ENCODE data around the gene CEP290. TPM values are rescaled to one million over a fixed set of nuclear protein-coding genes. Genes with fewer than 3 reads are reported as not detected.
"Not testable (repeated sequence)": the region's sequence is repeated elsewhere in the genome, so short reads cannot be mapped to it uniquely, and the experiment has no call there.

CEP290 gene
- total RNA-seq, 1 donor: 11.3 TPM

DNA sequence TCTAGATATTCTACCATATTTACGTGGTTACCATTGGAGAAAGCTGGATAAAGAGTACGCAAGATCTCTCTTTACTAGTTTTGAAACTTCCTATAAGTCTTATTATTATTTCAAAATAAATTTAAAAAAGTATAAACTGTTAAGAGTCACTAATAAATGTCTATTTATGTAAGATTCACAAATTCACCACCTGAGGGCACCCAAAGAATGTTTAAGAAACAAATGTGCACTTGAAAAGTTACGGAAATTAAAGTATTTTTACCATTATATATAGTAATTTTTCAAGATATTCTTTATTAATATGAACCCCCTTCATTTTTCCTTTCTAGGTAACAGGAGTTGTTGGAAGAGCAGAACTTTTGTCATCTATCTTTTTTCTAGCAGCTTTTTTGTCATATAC is 12.1 kb upstream of the CEP290 start:
- no peak overlapping the region for H3K4me3 ChIP-seq (ENCODE audit: low read length)
- no peaks in the 10 kb centered on the region for H3K4me1 ChIP-seq (ENCODE audit: insufficient read depth, low read length)

DNA sequence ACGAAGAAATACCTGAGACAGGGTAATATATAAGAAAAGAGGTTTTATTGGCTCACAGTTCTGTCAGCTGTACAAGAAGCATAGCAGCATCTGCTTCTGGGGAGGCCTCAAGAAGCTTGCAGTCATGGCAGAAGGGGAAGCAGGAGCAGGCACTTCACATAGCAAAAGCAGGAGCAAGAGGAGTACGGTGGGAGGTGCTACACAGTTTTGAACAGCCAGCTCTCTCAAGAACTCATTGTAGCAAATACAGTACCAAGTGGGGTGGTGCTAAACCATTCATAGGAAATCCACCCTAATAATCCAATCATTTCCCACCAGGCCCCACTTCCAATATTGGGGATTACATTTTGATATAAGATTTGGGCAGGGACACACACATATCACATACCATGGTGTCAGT is 8.2 kb upstream of the CEP290 start:
- Histone ChIP-seq H3K4me3 (ENCODE audit: low read length) (no peak overlapping the region), H3K4me1 (ENCODE audit: insufficient read depth, low read length) (no peaks in the 10 kb centered on the region), H3K9me3 (ENCODE audit: low read depth, low read length) (no peaks in the 10 kb centered on the region), H3K27me3 (ENCODE audit: insufficient read depth, low read length) (no peaks in the 10 kb centered on the region)

More for the DNA sequence above, 12.1 kb upstream of the CEP290 start:
- Histone ChIP-seq H3K27me3 (ENCODE audit: insufficient read depth, low read length) (no peaks in the 10 kb centered on the region), H3K9me3 (ENCODE audit: low read depth, low read length) (no peaks in the 10 kb centered on the region)

DNA sequence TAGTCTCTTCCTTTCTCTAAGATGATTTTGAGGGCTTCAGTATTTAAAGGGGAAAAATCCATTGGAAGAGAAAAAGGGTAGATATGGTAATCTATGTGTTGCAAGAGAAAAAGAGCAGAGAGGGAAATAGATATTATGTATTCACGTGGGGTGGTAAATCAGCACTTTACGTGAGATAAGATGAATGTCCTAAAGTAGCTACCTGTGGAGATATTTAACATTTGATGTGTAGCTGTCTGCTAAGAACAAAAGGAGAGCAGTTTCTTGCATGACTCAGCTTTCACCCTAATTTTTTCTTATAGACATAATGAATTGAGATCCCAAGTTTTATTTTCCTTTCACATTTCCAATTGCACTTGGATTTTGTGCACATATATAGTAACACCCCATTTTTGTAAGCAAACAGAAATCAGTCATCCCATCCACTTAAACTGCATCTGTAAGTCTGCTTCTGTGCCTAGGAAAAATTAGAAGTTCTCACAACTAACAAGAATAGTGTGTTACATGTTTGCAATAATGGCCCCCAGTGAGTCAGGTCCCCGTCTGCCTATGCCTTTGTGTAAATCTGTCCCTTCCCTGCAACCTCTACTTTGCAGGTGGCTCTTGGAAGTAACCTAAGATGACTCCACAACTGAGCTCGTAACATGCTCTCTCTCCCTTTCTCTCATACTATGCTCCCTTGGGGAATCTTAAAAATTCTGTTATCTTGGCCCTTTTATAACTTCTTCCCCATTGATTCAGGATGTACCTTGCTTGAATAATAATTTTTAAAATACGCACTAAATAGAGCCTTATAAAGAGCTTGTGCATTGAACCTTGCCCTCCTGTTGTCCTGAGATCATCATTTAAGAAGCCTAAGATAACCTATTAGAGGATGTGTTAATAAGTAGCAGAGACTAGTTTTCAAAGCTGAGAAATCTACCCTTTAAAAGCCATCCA is 3.9 kb upstream of the CEP290 start:
- Histone ChIP-seq H3K27me3 (ENCODE audit: insufficient read depth, low read length) (no peaks in the 10 kb centered on the region), H3K4me3 (ENCODE audit: low read length) (no peak overlapping the region), H3K4me1 (ENCODE audit: insufficient read depth, low read length) (peaks cover 12% of the 10 kb centered on the region), H3K9me3 (ENCODE audit: low read depth, low read length) (no peaks in the 10 kb centered on the region)

DNA sequence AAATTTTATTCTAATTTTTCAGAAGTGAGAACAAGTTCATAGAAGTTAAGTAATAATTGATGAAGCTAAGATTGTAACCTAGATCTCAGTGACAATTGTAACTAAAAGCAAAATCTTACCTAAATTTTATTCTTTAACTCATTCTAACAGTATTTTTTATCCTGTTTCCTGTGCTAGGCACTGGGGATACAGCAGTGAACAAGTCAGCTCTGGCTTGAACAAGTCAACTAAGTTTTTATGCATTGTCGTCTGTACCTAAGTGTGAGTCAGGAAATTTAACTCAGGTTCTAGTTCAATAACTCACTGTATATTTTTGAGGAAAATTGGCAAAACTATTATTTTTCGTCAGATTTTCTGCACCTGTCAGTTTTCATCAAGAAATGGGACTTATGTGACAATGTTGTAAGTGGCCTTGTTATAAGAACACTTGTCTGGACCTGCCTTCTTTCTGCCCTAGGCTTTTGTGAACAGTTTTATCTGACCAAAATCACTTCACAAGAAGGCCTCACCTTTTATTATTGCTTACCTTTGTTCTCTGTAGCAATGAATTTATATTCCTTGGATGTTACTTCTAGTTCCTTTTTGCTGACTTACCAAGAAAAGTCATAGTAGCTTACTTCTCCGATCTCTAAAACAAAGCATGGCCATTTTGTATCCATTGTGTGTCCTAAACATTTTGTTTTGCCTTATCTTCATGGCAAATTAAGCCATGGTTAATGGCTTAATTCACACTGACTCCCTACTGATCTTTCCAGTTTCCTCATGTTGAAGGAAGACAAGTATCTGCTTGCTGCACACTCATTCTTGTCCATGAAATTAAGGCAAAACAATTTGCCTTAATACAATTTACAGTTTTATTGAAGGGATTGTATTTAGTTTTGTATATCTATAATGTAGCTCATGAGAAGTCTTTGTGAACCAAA is 2.9 kb upstream of the CEP290 start:
- H3K4me1 ChIP-seq (ENCODE audit: insufficient read depth, low read length): peaks cover 12% of the 10 kb centered on the region
- no peaks in the 10 kb centered on the region for H3K9me3 ChIP-seq (ENCODE audit: low read depth, low read length)

DNA sequence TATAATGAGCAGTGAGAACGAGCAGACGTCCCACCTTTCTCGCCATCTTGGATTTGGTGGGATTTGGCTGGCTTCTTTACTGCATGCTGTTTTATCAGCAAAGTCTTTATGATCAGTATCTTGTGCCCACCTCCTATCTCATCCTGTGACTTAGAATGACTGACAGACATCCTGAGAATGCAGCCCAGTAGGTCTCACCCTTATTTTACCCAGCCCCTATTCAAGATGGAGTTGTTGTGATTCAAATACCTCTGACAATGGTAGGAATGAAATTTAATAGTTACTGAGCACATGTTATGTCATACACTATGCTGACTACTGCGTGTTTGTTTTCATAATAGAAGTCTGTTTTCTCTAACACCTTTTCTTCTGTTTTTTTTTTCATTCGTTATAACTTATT is 2.1 kb upstream of the CEP290 start:
- H3K4me3 ChIP-seq (ENCODE audit: low read length): no peak overlapping the region
- H3K9me3 ChIP-seq (ENCODE audit: low read depth, low read length): no peaks in the 10 kb centered on the region
- H3K4me1 ChIP-seq (ENCODE audit: insufficient read depth, low read length): peaks cover 12% of the 10 kb centered on the region
- no peaks in the 10 kb centered on the region for H3K27me3 ChIP-seq (ENCODE audit: insufficient read depth, low read length)

More for the DNA sequence above, 2.9 kb upstream of the CEP290 start:
- H3K27me3 ChIP-seq (ENCODE audit: insufficient read depth, low read length): no peaks in the 10 kb centered on the region
- H3K4me3 ChIP-seq (ENCODE audit: low read length): no peak overlapping the region

DNA sequence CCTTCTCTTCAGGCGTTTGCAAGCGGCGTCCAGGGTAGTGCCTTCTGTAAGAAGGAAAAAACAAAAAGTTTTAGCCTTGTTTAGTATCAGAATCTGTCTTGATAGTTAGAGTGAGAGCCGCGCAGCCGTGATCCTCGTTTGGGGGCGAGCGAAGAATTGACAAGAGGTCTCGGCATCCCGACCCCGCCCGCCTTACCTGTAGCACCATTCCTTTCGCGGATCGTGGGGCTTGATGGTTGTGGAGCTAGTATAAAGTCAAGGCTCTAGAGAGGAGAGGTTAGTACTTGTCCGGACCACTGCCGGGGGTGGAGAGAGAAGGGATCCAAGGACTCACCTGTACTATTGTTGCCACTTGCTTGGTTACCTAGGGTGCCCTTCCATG is 713 bp upstream of the CEP290 start:
- Histone ChIP-seq H3K27me3 (ENCODE audit: insufficient read depth, low read length) (no peaks in the 10 kb centered on the region), H3K9me3 (ENCODE audit: low read depth, low read length) (no peaks in the 10 kb centered on the region), H3K4me3 (ENCODE audit: low read length) (peak overlapping the region; percentile 86), H3K4me1 (ENCODE audit: insufficient read depth, low read length) (peaks cover 12% of the 10 kb centered on the region)

DNA sequence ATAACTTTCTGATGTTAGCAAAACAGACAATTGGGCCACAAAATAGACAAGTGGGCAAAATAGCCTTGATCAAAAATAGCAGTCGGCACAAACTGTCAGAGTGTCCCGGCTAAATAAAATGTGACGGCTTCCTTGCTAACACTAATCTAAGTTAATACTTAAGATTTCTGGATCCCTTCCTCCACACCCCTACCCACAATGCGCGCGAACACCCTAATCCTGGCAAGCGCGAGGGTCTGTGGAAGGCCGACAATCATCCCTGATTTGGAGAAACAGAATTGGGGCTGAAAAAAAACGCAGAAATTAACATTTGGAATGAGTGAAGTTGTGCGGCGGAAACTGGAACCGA is 489 bp downstream of the CEP290 start:
- H3K27me3 ChIP-seq (ENCODE audit: insufficient read depth, low read length): no peaks in the 10 kb centered on the region
- peaks cover 12% of the 10 kb centered on the region for H3K4me1 ChIP-seq (ENCODE audit: insufficient read depth, low read length)
- H3K9me3 ChIP-seq (ENCODE audit: low read depth, low read length): no peaks in the 10 kb centered on the region
- peak overlapping the region; percentile 86 for H3K4me3 ChIP-seq (ENCODE audit: low read length)

DNA sequence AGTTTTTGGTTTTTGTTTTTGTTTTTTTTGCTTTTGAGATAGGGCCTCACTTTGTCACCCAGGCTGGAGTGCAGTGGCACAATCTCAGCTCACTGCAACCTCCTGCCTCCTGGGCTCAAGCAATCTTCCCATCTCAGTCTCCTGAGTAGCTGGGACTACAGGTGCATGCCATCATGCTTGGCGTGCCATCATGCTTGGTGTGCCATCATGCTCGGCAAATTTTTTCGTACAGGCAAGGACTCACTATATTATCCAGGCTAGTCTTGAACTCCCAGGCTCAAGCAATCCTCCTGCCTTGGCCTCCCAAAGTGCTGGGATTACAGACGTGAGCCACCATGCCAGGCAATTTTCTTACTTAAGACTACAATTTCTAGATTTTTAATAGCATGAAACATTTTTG is 2.2 kb downstream of the CEP290 start:
- H3K4me1 ChIP-seq (ENCODE audit: insufficient read depth, low read length): peaks cover 12% of the 10 kb centered on the region
- not testable (repeated sequence) for H3K4me3 ChIP-seq (ENCODE audit: low read length); H3K27me3 ChIP-seq (ENCODE audit: insufficient read depth, low read length); H3K9me3 ChIP-seq (ENCODE audit: low read depth, low read length)

DNA sequence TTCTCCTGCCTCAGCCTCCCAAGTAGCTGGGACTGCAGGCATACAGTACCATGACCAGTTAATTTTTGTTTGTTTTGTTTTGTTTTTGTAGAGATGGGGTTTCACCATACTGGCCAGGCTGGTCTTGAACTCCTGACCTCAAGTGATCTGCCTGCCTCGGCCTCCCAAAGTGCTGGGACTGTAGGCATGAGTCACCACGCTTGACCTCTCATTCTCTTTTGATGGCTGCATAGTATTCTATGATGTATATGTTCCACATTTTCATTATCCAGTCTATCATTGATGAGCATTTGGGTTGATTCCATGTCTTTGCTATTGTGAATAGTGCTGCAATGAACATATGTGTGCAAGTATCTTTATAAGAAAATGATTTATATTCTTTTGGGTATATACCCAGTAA is 8.7 kb downstream of the CEP290 start:
- H3K9me3 ChIP-seq (ENCODE audit: low read depth, low read length); H3K4me3 ChIP-seq (ENCODE audit: low read length); H3K4me1 ChIP-seq (ENCODE audit: insufficient read depth, low read length); H3K27me3 ChIP-seq (ENCODE audit: insufficient read depth, low read length): not testable (repeated sequence)

DNA sequence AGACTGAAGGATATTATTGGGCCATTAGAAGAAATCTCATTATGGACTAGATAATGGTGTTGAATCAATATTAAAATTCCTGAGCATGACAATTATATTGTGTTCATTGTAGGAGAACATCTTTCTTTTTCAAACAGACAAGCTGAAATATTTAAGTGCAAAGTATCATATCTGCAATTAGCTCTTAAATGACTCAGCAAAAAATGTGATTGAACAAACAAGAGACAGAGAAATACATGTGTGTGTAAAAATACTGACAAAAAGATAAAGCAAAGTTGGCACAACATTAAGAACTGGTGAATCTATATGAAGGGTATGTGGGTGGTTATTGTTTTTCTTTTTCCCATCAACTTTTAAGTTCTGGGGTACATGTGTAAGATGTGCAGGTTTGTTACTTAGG is 9.5 kb downstream of the CEP290 start:
- no peak overlapping the region for H3K4me3 ChIP-seq (ENCODE audit: low read length)
- no peaks in the 10 kb centered on the region for H3K9me3 ChIP-seq (ENCODE audit: low read depth, low read length)
- no peaks in the 10 kb centered on the region for H3K27me3 ChIP-seq (ENCODE audit: insufficient read depth, low read length)
- no peaks in the 10 kb centered on the region for H3K4me1 ChIP-seq (ENCODE audit: insufficient read depth, low read length)

DNA sequence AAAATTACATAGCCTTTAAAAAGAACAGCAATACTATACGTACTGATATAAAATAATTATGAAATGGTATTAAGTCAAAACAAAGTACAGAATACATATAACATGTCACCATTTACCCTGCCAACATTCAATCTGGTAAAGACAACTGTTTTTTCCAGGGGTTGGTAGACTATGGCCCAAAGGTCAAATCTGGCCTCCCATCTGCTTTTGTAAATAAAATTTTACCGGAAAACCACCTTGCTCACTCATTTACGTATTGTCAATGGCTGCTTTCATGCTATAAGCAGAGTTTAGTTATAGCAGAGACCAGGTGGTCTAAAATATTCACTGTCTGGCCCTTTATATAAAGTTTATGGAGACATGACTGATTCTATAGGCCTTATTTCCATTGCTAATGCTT is 14.0 kb downstream of the CEP290 start:
- no peaks in the 10 kb centered on the region for H3K4me1 ChIP-seq (ENCODE audit: insufficient read depth, low read length)
- no peaks in the 10 kb centered on the region for H3K27me3 ChIP-seq (ENCODE audit: insufficient read depth, low read length)
- H3K4me3 ChIP-seq (ENCODE audit: low read length): no peak overlapping the region
- H3K9me3 ChIP-seq (ENCODE audit: low read depth, low read length): no peaks in the 10 kb centered on the region

DNA sequence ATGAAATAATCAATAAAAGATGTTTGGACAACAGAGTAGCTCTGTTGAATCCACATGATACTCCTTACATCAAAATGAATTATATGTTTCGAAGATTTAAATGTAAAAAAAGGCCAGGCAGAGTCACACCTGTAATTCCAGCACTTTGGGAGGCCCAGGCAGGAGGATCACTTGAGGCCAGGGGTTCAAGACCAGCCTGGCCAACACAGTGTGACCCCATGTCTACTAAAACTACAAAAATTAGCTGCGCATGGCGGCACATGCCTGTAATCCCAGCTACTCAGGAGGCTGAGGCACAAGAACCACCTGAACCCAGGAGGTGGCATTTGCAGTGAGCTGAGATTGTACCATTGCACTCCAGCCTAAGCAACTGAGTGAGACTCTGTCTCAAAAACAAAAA is 14.8 kb downstream of the CEP290 start:
- Histone ChIP-seq H3K4me1 (ENCODE audit: insufficient read depth, low read length) (no peaks in the 10 kb centered on the region), H3K4me3 (ENCODE audit: low read length) (no peak overlapping the region), H3K27me3 (ENCODE audit: insufficient read depth, low read length) (no peaks in the 10 kb centered on the region), H3K9me3 (ENCODE audit: low read depth, low read length) (no peaks in the 10 kb centered on the region)

DNA sequence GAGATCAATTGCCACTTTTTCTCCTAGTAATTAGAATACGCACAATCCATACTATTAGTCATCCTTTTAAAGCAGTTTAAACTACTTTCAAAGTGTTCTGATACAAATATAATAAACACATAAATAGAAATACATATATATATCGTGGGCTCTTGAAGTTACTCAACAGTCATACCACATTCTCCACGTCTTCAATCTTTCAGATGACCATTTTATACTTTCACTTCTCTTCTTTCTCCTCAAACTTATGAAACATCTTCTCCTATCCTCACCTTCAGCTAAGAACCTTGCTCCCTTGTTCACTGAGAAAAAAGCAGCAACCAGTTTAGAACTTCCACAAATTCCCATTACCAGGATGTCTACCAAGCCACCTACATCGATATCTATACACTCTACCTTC is 19.2 kb downstream of the CEP290 start:
- Histone ChIP-seq H3K4me1 (ENCODE audit: insufficient read depth, low read length) (no peaks in the 10 kb centered on the region), H3K9me3 (ENCODE audit: low read depth, low read length) (no peaks in the 10 kb centered on the region), H3K27me3 (ENCODE audit: insufficient read depth, low read length) (no peaks in the 10 kb centered on the region), H3K4me3 (ENCODE audit: low read length) (no peak overlapping the region)

DNA sequence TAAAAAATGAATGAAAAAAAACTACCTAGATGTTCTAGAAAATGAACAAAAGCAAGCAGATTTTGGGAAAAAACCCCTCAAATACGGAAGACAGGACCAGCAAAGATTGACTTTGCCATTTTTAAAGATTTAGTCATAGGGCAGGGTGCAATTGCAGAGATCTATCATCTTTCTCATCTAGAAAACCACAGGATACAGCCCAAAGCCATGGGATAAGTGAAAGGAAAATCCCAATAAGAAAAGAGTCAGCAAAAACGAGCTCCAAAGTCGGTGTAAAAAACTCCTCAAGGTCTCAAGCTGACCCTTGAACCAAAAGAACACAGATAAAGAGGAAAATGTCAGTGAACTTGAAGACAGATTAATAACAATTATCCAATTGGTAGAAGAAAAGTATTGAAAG is 28.0 kb downstream of the CEP290 start:
- no peak overlapping the region for H3K4me3 ChIP-seq (ENCODE audit: low read length)
- H3K9me3 ChIP-seq (ENCODE audit: low read depth, low read length): no peaks in the 10 kb centered on the region
- H3K27me3 ChIP-seq (ENCODE audit: insufficient read depth, low read length): no peaks in the 10 kb centered on the region
- H3K4me1 ChIP-seq (ENCODE audit: insufficient read depth, low read length): no peaks in the 10 kb centered on the region

DNA sequence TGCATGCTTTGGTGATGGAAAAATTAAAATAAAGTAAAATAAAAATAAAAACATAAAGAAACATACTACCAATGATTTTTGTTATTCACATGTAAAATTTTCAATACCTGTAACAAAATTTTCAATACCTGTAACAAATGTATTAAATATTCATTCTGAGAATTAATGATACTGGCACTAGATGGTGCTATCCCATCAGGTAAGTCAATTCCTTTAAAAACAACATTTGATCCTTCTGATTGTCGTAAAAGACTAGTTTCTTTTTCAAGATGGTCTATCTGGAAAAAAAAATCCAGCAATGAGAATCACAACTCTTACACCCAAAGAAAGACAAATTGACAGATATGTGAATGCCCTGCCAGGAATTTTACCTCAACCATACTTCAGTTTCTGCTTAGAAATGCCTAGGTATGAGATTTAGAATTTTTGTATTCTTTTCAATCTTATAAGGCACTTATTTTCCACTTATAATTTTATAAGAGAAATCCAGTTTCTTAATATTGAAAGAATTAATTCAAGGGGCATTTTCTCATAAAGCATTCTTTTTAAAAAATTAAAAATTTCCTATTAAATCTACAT is 30.7 kb downstream of the CEP290 start:
- Histone ChIP-seq H3K9me3 (ENCODE audit: low read depth, low read length) (no peaks in the 10 kb centered on the region), H3K27me3 (ENCODE audit: insufficient read depth, low read length) (no peaks in the 10 kb centered on the region), H3K4me1 (ENCODE audit: insufficient read depth, low read length) (no peaks in the 10 kb centered on the region), H3K4me3 (ENCODE audit: low read length) (no peak overlapping the region)

Data from mononuclear cell (primary cell).